Glomerular visceral epithelial cell (primary cell): ENCODE measurements around the gene IL17D.

Experiments
- DNase-seq: peaks from one replicate; pipeline ENCODE4 v3.0.0-alpha.2; 2016; ENCODE audit errors: extremely low spot score

The IL17D gene

DNA sequence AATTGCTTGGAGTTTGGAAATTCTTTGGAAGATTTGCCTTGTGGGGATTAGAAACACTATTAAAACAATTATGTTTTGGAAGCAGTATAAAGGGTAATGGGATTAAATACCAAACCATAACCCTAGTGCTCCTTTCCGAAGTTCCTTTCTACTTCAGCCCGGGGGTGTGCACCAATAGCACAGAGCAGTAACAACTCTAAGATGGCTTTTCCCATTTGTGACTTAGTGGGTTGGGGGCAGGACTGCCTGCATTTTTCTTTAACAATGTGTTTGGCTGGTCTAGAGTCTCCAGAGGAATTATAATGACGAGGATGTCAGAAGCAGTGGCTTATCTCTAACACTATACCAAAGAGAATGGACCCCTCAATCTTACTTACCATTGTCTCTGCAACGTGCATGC lies 11.9 kb upstream of the IL17D start:
- DNase-seq: no peak

DNA sequence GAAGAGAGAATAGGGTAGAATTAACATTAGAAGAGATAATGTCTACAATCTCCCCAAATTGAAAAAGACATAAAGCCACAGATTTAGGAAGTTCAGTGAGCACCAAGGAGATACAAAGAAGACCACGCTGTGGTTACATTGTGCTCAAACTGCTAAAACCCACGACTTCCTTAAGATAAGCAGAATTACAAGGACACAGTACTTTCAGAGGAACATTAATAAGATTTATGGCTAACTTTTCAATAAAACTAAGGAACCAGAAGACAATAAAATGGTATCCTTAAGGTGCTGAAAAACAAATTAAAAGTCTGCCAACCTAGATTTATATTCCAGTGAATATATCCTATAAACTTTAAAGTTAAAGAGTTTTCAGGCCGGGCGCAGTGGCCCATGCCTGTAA lies 7.4 kb upstream of the IL17D start:
- DNase-seq: no peak

DNA sequence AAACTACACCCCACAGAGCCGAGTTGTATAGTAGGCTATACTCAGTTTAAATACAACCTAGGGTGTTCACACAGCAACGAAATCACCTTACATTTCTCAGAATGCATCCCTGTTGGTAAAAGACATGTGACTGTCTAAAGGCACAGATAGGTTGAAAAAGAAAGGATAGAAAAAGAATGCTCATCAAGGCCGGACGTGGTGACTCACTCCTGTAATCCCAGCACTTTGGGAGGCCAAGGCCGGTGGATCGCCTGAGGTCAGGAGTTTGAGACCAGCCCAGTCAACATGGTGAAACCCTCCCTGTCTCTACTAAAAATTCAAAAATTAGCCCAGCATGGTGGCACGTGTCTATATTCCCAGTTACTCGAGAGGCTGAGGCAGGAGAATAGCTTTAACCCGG lies 3.8 kb upstream of the IL17D start:
- no peak for DNase-seq

DNA sequence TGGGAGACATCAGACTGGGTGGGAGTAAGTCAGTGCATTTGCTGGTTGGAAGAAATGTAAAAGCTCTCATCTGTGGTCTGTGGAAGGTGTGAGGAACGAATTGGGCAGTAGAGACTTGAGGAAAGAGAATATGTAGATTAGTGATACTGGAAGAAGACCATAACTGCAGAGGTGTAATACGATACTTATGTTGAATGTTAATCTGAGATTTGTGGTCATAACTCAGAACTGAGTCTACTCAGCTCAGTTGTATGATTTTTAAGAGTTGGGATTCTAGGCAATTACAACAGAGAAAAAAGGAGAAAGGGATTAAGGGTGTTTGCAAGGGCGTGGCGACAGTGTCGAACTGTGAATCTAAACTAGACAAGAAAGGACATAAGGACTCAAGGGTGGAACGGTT lies 3.2 kb upstream of the IL17D start:
- no peak for DNase-seq

DNA sequence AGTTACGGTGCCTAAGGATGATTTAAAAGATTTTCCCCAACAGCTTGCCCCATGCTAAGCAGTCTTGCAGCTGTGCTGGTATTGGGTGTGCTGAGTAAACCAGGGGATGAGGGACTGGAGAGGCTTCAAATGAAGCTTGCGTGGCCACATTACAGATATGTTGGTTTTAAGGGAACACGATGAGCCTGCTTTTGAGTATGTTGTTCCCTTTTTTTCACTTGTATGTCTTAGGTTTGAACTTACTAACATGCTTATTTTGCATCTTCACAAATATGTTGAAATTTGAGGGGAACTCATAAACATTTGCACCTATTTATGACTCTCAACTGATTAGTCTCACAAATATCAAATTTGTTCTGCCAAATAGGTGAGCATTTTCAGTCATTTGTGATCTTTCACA lies 2.0 kb upstream of the IL17D start:
- DNase-seq: no peak

DNA sequence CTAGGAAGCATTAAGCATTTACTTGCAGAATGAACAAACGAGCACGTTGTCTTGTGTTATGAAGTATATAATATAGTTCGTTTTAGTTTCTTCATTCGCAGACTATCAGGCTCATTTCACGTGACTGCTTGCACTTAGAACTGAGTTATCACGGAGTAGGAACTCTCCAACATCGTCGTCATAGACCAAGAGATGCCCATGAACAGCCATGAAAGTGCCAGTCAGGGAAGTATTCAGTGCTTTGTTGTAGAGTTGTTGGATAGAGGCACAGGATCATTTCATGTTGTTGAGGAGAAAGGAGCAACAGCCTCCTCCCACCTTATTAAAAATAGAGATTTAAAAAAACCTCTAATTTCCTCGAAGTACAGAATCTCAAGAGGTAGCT lies 977 bp upstream of the IL17D start:
- no peak for DNase-seq

DNA sequence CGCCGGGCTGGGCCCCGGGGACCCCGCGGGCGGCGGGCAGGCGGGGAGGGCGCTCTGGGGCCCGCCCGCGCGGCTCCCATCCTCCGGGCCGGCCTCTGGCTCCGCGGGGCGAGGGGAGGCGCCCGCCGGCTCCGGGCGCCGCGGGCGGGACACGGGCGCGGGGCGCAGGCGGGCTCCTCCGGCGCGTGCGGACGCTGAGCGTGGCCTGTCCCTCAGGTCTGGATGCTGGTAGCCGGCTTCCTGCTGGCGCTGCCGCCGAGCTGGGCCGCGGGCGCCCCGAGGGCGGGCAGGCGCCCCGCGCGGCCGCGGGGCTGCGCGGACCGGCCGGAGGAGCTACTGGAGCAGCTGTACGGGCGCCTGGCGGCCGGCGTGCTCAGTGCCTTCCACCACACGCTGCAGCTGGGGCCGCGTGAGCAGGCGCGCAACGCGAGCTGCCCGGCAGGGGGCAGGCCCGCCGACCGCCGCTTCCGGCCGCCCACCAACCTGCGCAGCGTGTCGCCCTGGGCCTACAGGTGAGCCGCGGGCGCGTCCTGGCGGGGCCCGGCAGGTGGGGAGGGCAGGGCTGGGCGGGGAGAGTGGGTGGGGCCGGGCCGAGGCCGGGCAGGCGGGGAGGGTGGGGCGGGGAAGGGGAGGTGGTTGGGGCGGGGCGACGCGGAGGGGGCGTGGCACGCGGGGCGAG lies 420 bp downstream of the IL17D start:
- DNase-seq: peak; percentile 79

DNA sequence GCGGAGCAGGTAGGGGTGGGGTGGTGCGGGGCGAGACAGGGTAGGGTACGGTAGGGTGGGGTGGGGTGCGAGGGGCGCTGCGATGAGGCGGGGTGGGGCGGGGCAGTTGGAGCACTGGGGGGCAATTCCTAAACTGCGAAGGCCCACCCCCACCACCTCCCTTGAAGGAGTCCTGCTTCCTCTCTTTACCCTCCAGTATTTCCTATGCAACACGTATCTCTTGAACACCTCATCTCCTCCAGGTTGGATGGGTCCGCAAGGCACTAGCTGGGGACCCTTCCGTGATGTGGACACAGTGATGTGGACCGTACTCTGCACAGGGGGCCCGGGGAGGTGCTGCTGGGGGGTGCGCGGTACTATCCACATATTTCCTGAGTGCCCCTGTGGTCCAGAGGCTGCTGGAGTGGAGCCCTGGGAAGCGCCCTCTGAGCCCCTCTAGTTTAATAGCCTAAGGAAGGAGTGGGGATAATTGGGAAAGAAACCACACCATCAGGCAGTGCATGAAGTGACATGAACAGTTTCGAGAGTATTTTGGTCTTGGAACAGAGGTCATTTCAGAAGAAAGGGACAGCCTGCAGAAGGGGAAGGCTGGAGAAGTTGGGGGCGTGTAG lies 1.1 kb downstream of the IL17D start:
- no peak for DNase-seq

DNA sequence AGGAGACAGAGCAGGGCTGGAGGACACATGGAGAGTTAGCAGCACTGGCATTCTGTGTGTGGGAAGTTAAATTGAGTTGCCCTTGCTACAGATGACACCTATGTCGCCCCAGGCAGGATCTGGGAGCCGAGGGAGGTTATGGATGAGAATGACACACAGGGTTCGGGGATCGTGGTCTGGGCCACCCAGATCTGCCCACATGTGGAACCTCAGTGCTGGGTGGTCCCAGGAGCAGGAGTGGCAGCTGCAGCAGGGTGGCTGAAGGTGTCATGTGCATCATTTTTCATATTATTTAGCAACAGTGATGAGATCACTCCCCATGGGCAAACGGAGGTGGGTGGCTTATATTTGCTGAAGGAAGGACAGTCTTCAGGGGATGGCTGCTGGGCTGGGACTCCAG lies 3.2 kb downstream of the IL17D start:
- DNase-seq: no peak

DNA sequence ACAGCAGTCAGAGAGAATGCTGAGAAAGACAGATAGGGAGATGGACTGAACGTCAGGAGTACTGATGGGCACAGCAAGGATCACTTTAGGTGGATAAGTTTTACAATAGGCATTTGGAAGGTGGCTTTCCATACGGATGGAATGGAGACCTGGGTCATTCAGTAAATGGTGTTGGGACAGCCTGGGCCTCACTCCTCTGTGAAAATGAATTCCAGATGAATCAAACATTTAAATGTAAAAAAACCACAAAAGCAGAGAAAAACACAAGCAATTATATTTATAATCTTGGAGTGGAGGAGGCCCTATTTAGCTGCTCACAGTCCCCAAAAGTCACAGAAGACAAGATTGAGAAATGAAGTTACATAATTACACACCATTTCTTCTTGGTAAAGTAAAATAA lies 4.7 kb downstream of the IL17D start:
- no peak for DNase-seq

DNA sequence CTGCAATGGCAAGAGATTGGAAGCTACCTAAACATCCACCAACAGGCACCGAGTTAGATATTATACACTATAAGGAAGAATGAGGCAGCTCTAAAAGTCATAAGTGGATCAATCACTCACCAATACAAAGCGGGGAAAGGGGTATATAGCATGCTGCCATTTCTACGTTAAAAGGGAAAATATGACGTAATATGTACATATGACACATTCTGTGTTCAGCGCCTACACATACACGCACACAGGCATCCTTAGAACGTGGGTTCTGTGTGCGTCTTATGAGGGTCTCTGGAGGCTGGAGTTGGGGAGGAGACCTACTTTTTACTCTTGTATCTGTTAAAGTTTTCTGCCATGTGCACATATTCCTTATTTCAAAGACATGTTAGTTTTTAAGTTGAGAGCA lies 5.9 kb downstream of the IL17D start:
- no peak for DNase-seq

DNA sequence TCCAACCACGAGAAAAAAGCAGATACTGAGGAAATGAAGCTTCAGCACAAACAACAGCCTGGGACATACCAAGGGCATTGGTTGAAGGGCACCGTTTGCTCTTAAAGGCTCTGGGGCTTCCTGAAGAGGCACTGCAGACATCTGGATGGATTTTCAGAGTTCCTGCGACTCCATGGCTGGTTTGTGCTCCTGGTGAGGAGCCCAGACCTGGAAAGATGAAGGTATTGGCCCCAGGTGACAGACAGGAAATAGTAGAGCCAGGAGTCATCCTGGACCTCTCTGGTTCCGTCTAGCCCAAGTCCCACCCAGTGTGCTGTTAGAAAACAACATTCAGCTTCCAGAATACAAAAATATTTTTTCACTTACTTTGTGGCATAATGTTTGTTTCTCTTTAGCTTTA lies 6.3 kb downstream of the IL17D start:
- DNase-seq: no peak

DNA sequence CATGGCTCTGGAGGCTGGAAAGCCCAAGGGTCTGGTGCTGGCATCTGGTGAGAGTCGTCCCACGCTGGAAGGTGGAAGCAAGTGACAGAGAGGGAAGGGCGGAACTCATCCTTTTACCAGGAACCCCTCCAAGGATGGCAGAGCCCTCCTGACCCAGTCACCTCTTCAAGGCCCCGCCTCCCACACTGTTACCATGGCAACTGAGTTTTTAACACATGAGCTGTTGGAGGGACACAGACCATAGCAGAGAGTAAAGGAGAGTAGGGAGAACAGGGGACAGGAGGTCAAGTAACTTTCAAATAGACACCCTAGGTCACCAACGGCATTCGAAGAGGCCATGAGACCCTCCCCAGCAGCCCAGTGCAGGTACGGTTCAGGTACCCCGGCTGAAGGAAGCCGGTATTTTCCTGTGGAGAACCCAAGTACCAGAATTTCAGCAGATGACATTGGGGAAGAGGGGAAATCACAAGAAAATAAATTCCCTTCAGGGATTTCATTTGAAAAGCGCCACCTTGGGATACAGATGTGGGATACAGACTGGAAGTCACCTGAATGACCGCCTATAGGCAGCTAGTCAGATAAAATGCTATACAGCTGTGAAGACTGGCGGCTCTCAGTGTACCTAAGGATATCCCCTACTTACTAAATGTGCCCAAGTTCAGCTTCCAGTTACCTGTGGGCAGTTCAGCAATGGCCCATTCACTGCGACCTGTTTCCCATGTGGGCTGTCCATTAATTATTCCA lies 8.0 kb downstream of the IL17D start:
- no peak for DNase-seq

DNA sequence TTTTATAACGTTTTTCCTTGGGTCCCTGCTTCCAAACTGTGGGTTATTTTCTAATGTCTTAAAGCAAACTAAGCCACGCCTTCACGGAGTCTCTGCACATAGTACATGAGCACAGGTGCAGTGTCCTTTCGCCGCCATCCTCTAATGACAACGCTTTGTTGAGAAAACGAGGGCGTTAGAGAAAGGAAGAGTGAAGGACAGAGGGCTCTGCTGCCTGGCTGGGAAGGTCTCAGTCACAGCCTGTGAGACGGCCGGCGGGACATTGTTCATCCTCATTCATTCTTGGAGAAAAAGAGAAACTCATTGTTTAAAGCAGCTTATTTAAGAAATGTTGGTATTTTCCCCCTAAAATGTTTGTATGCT lies 9.5 kb downstream of the IL17D start:
- DNase-seq: no peak

DNA sequence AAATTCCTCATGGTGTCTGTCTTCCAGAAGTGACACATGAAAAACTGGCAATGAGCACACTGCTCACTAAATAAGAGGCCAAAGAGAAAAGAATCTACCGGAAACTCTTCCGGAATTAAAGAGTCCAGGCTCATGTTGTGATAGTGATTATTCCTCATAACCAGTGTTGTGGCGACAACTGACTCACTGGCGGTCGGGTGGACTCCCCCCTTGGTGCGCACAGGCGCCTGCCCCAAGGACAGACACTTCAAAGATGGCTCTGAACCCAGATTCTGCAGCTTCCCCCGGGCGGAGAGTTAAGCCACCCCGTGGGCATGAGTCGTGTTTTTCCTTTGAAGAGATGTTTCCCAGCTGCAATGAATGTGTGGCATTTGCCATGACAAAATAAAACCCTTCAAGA lies 10.3 kb downstream of the IL17D start:
- DNase-seq: peak; percentile 29

DNA sequence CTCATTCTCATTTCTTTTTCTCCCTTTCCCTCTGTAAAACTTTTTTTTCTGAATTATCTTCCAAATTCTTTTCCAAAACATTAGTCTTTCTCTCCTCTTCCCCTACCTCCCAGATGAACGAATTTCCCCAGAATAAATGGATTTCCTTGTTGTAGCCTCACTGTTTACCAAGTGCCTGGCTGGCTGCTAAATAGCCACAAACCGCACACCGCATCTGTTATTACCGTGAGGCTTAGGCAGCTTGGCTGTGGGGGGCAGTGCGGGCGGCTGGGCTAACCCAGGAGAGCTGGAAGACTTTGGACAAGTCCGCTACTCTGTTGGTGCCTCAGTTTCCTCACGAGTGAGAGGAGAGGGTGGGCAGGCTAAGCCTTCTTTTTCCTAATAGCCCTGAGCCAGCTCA lies 10.7 kb downstream of the IL17D start:
- DNase-seq: no peak

DNA sequence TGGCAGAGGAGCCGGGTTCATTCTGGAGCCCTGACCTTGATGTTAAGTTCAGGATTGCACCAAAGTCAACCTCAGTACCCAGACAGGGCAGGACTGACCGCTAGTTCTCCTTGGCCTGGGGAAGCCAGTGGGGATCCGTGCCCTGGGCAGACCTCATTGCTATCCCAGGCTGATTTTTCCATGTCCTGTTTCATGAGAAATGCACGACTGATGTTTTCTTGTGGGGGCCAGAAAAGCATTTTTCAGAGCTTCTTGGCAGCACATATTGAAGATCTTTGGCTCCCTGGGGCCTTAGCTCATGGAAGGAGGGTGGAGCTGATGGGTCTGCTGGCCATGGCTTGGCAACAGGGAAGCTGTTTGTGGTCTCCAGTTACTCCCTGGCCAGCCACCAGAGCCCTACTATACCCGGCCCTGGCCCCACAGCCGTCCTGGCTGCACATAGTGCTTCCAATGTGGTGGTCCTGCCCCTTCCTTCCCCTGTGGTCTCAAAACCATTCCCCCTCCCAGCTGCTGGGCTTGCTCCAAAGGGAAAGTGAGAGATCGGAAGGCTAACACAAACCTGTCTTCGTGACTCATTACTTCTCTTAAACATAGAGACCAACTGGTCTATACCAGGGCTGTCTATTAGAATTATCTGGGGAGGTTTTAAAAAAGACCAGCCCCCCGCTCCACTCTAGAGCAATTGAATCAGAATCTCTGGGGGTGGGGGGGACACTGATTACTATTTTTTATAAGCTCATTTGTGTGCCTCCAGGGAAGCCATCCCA lies 11.2 kb downstream of the IL17D start:
- DNase-seq: no peak

DNA sequence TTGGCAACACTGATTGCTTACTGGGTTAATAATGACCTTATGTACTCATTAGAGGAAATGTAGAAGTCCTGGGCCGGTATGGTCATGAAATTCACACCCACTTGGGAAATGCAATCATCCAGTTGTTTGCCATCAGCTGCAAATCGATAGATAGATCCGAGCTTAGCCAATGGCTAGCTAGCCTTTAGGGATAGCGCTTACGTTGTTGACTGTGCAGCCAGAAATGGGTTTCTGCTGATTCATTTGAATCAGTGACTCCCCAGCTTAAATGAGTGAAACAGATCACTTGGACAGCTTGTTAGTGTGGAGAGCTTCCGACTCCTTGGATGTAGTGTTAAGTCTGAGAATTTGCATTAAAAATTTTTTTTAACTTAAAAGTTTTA lies 11.8 kb downstream of the IL17D start:
- DNase-seq: no peak

DNA sequence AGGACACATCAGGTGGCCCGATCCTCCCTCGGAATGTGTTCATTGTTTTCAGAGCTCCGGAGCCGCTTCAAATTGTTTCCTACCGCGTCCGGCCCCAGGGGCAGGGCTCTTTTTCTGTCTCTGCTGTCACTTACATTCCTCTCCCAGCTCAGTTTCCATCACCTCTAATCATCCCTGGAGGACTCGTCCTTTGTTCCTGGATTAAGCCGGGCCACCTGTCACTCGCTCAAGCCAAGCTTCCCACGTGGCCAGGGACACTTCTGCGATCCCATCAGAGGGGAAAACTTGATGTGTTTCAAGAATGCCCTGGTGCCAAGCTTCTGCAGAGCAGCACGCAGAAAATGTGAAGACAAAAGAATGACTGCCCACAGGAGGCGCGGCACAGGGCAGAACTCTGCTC lies 13.5 kb downstream of the IL17D start:
- DNase-seq: no peak

DNA sequence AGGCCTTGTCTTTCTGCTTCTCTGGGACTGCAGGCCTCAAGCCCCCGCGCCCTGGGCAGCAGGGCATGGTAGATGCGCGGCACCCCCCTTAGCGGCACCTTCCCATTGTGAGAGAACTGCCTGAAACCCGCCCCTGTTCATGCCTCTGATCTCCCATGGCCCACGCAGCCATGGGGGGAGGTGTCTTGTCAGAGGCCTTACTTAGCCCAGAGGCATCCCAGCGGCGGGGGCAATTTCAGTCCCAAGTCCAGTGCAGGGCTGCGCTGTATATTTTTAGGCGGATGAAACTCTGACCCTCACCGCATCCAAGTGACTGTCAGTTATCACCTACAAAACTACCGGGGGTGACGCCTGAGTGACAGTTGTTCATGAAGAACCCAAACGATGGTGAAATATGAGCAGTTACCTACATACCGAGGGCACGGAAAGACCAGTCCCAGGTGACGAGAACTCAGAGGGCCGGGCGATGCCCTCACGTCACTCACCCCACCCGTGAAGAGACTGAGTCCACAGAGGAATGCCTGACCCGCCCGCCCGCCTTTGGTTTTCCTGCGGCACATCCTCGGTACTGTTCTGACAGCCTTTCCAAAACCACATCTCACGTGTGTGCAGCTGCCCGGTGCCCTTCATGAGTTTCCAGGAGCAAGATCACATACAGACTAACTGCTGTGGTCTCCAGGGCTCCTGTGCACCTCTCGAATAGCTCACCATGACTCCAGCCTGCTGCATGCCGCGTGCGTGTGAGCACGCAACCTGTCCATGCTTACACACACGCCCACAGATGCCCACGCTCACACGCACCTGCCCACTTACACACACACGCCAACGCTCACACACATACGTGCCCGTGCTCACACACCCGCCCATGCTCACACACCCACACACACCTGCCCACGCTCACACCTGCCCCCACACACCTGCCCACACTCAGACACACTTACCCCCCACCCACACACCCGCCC lies 14.4 kb downstream of the IL17D start:
- DNase-seq: no peak

DNA sequence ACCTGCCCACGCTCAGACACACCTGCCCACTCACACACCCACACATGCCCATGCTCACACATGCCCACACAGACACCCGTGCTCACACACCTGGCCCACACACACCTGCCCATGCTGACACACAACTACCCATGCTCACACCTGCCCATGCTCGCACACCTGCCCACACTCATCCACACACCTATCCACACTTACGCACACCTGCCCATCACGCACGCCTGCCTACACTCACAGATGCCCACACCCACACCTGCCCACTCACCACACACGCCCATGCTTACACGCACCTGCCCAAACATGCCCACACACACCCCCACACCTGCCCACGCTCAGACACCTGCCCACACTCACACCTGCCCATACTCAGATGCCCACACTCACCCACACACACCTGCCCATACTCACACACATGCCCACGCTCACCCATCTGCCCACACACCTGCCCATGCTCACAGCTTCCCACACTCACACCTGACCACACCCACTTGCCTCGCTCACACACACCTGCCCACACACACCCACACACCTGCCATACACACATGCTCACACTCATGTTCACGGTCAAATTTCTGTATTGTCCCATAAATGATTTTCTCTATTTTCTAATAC lies 15.6 kb downstream of the IL17D start:
- no peak for DNase-seq
